ENCODE measurements around the gene TMEM258. TPM values are rescaled to one million over a fixed set of nuclear protein-coding genes. Genes with fewer than 3 reads are reported as not detected.
A peak's percentile ranks its signal among the peaks of the same experiment; 100 is the strongest.

The TMEM258 gene
- total RNA-seq, 1 experiment from 2014 or later, result 87.6 TPM

DNA sequence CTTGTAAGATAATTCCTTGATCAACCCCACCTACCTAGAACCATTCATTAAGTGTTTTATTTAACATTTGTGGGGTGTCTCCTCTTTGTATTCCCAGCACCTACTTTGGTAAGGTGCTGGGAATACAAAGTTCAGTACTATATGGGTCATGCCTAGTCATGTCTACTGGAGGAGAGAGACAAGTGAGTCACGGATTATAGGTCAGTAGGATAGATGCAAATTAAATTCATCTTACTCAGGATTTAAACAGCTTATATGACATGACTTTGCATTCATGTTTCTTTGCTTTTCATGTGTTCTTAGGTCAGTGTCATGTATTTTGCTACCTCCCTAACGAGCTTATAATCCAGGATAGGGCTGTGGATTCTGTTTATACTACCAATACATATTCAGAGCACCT lies 27.8 kb upstream of the TMEM258 start:
- peak; percentile 65 for DNase-seq (ENCODE audit: low read depth)

DNA sequence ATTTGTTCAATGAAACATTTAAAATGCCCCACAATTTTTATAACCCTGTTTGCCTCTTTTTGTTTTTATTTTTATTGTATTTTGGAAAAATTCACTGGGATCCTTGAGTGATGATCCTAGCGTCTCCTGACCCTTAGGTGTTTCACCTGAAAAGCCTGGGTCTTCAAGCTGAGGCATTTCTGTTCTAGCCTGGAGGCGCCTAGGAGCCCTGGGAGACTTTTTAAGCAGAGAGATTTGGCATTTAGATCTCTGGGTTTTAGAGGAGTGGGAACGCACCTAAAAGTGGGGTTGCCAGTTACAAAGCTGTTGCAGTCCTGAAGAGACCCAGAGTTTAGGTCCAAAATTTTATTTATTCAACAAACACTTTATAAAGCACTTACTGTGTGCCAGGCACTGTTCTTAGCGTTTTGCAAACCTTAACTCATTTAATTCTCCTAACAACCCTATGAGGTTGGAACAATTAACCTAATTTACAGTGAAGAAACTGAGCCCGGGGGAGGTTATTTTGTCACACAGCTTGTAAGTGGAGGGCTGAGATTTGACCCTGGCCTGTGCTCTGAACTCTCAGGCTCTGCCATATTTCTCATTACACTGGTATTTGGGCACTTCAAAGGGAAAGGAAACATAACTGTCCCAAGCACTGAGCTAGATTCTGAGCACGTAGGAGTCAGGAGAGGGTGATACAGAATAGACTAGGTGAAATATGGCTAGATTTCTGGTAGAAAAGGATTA lies 25.2 kb upstream of the TMEM258 start:
- DNase-seq (ENCODE audit: low read depth), result no peak

- DNase-seq (ENCODE audit: low read depth), result peak; percentile 94
These were observed 24.5 kb upstream of the TMEM258 start, which contains the start of gene FADS1 for GRCh38 chr11:61816736-61817455. FADS1 (minus strand) TSS chr11:61817003; CDS start chr11:61816929, 74 bp downstream.

GRCh38 chr11:61815790-61816735 lies 23.7 kb upstream of the TMEM258 start:
- peak; percentile 92 for DNase-seq (ENCODE audit: low read depth)

DNA sequence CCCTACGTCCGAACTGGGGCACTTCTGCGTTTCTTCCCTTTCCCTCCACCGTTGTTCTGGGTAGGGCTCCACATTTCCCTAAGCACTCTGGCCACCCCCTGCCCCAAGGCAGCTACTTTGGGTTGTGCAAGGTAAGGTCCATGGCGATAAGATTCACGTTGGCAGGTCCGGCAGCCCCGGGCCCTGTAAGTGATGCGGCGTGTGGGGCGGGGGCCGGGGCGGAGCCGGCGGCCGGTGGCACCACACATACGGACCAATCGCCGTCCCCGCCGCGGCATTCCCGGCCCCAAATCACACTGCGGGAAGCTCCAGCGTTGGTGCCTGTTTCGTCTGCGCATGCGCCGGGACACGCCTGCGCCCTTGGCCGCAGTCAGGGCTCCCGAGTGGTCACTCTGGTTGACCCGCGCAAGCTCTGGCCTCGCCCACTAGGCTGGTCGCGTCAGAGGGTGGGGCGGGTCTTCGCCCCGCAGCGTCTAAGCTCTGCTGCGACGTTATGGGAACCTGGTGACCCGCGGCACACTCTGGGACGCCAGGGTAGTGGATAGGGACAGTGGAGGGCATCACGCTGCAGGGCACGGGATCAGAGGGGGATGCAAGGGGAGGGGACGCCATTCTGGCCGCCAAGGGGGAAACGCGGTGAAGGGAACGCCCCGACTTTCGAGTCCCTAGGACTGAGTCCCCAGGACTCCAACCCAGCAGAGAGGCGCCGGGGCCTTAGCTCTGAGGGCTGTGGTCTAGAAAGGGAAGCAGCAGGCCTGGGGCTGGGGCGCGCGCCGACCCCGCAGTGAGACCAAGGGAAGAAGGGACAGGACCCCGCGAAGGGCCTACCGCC lies 22.8 kb upstream of the TMEM258 start:
- DNase-seq (ENCODE audit: low read depth), result peak; percentile 97

DNA sequence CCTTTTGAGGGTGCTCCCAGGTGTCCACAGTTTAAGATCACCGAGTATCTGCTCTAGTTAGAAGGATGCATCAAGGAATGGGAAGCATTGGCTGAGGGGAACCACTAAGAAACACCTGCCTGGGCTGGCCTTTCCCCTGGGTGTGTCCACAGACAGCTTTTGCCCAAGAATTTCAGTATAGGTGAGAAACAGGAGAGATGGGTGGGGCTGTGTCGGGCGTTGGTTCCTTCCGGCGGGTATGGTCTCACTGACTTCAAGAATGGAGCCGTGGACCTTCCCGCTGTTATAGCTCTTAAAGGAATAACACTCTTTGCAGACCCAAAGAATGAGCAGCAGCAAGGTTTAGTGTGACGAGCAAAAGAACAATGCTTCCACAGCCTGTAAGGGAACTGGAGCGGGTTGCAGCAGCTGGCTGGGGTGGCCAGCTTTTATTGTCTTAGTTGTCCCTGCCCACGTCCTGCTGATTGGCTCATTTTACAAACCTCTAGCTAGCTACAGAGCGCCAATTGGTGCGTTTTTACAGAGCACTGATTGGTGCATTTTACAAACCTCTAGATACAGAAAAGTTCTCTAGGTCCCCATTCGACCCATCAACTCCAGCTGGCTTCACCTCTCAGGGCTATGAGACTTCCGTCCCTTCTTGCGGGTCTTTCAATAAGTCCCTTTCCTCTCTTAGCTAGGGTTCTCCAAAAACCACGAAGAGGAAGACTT lies 22.0 kb upstream of the TMEM258 start:
- DNase-seq (ENCODE audit: low read depth), result peak; percentile 29

DNA sequence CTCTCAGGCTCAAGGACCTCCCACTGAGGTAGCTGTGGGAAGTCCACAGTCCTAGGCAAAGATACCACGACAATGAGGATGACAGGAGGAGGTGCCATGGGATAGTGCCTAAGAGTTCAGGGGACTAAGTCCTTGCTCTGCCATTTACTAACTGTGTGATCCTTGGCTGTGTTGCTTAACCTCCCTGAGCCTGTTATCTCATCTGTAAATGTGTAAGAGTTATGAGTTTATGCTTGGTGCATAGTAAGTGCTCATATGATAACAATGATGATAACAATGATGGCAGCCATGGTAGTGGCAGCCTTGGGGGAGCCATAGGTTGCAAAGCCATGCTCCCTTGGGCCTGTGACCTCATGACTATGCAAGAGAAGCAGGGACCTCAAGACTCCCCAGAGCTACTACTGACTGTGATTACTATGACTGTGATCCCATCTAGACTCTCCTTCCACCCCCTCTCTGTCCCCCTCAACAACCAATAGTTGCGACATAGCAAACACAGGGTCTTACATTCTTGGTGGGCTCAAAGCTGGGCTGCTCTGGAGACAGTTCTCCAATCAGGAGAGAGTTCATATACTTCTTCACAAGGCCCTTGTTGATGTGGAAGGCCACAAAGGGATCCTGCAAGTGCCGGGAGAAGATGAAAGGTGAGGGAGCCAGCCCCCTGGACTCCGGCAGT lies 20.5 kb upstream of the TMEM258 start:
- no peak for DNase-seq (ENCODE audit: low read depth)

DNA sequence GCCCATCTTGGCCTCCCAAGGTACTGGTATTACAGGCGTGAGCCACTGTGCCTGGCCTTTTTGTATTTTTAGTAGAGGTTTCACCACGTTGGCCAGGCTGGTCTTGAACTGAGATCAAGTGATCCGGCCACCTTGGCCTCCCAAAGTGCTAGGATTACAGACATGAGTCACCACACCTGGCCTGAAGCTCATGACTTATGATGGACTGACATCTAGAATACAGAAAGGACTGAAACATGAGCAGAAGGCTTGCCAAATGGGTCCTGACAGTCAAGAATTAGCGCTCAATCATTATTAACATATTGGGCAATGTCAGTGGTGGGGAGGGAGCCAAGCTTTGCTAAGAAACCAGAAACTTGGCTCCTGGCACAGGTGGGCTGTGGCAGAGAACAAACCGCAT lies 19.4 kb upstream of the TMEM258 start:
- DNase-seq (ENCODE audit: low read depth), result no peak

GRCh38 chr11:61810671-61811175 lies 18.3 kb upstream of the TMEM258 start:
- DNase-seq (ENCODE audit: low read depth), result no peak

- no peak for DNase-seq (ENCODE audit: low read depth)
These were observed 14.4 kb upstream of the TMEM258 start for GRCh38 chr11:61806785-61807184.

DNA sequence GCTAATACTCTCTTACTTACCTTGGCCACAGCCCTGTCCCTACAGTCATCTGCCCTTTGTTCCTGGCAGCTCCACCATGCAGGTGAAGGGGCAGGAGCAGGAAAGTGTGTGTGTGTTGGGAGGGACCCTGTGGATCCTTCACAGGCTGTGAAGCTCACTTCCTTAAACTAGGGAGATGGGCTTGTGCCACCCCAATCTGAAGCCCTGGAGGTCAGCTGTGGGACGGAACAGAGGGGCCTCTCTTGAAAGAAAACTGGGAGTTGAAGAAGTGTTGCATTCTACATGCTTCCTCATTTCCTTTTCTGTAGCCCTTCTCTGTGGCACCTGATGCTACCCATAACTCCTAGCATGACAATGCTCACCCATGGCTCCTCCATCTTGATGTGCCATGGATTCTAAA lies 12.7 kb upstream of the TMEM258 start:
- DNase-seq (ENCODE audit: low read depth), result no peak

DNA sequence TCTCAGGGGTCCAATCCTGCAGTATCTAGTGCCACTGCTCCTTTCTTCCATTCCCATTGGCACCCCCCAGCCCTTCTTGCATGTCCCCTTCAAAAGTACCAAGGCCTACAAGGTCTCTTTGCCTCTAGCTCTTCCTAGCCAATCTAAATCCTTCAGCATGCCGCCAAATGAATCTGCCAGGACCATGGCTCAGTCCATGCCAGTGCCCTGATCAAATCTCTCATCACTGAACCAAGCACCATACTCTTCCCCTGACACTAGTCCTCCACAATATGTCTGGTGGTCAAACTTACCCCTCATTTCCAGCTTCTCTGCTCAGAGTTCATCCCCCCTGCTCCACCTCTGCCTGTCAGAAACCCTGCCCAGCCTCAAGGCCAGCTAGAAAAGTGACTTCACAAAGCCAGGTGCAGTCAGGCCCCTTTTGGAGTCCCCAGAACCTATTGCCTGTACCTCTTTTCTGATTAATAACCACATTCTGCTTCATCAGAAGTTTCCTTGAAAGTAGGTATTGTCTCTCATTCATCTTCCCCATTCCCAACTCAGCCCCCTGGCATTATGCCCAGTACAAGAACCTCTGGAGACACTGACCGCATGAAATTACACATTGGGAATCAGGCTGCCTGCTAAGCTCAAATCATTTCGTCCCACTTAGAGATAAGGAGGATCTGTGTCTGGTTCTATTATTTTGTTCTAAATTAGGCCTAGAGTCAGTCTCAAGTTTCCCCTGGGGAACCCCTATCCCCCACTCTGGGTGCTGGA lies 11.7 kb upstream of the TMEM258 start:
- no peak for DNase-seq (ENCODE audit: low read depth)

DNA sequence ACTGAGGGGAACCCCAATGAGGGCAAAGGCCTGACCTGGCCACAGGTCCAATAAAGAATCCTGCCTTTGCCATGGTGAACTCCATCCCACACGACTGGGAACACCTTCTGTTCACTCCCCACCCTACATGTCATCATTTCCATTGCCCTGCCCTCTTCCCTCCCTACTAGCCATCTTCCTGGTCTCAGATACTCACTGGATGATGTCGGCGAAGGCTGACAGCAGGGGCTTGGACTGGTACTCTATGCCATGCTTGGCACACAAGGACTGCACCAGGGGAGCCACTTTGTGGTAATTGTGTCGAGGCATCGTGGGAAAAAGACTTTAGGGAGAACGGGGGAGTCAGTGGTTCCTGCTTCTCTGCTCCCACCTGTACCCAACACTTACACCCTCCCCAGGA lies 10.2 kb upstream of the TMEM258 start:
- no peak for DNase-seq (ENCODE audit: low read depth)

DNA sequence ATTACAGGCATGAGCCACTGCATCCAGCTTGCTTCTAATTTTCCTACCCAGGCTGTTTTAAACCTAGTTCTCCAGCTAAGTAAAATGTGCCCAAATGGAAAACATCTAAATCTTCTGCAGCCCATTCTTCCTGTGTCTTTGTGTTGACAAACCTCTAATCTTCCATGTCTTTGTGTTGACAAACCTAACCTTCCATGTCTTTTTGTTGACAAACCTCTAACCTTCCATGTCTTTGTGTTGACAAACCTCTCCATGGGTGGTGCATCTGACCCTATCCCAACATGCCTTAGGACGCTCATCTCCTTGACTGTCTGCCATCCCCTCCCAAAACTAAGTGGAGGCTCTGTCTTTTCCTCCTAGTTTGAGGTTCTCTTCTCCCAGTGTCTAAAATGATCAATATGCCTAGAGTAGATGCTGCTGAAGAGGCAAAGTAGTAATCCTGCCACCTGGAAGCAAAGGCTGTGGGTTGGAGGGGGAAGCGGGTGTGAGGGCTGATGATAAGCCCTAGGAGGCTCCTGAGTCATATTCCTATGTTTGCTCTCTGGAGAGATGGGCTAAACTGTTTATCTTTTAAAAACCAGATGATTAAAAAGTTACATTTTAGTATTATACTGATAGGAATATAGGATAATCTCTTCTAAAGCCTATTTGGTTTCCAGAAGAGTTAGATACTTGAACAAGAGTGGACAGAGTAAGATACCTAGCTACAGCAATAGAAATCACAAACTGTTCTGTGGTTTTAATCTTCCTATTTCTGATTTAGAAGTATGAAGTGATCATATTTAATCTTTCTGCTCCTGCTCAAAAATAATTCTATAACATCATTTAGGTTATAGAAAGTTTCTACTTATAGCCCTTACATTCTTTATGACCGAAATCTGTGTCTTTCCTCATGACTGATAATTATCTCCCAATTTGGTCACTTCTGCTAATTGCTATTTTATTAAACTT lies 8.2 kb upstream of the TMEM258 start:
- no peak for DNase-seq (ENCODE audit: low read depth)

DNA sequence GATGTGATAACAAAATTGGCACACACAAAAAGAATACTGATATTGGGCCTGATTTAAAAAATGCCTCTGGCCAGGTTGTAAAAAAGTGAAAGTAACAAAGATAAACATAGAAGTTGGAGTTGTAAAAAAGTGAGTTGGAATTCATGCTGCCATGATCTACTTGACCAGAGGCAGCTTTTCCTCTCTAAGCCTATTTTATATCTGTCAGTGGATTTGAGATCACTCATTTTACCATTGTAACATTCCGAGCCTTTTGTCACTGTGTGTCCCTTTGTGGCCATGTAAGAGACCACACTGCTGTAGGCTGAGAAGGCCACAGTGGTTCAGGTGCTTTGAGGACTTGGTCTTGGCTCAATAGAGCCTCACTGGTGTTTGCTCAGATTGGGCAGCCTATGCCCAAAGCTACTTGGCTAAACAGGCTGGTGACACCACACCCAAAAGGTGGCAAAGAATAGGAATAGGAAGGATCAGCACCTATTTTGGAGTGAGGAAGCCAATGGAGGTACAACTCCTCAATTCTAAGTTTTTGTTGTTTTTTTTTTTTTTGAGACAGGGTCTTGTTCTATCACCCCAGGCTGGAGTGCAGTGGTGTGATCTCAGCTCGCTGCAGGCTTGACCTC lies 7.4 kb upstream of the TMEM258 start:
- DNase-seq (ENCODE audit: low read depth), result no peak

DNA sequence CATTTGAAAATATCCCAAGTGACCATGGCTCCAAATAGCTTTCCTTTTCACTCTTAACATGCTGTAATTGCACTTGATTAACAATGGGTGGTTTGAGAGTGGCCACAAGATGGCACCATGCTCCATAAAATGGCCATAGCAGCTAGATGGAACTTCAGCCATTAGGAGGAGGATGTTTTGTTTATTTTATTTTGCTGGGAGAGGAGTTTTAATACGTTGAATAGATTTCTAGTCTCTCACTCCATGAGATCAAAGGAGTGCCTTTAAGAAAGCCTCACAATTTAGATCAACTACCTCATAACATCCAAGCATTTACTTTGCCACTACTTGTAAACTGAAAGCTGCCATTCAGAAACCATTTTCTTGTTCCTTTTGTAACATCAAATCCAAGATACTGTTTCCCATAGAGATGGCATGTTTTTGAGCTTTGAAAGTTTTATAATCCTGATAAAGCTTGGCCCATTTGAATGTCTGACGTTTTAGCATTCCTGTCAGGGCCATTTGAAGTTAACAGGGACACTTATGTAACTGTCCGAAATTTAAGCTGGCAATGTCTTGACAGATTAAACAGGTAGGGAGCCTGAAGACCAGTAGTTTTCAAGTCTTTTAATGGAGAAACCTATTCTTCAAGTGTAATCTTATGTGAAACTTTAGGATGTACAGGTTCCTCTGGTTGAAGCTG lies 5.0 kb upstream of the TMEM258 start:
- peak; percentile 81 for DNase-seq (ENCODE audit: low read depth)
